Activated T-cell treated with anti-CD3 and anti-CD28 coated beads for 48 hours (primary cell): Measurements from ENCODE around the gene SLC41A3.

Experiments
- DNase-seq: peaks from one replicate; pipeline ENCODE4 v3.0.0-alpha.2; 2020; ENCODE audit warnings: low read depth

SLC41A3 gene

GRCh38 chr3:126119976-126120375 lies 36.1 kb upstream of the SLC41A3 start:
- no peak for DNase-seq

- no peak for DNase-seq
Measured at GRCh38 chr3:126119008-126119675, 35.2 kb upstream of the SLC41A3 start.

GRCh38 chr3:126118591-126118990 lies 34.7 kb upstream of the SLC41A3 start:
- DNase-seq: no peak

DNA sequence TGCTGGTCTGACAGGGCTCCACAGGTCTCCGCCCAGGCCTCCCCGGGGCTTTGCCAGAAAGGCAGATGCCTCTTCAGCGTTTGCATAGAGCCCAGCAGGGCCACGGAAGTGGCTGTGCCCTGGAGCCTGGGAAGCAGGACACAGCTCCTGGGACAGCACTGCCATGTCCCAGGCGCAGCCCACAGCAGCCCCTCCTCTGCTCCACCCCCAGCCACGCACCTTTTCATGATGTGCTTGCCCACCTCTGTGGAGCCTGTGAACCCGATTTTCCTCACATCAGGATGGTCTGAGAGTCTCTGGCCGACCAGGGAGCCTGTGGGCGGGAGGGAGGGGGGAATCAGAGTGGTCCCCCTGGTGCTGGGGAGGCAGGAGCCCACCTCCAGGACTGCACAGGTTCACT lies 33.9 kb upstream of the SLC41A3 start:
- DNase-seq: no peak

GRCh38 chr3:126117212-126117611 lies 33.3 kb upstream of the SLC41A3 start:
- no peak for DNase-seq

- no peak for DNase-seq
Measured at GRCh38 chr3:126116526-126116925, 32.6 kb upstream of the SLC41A3 start.

- DNase-seq: no peak
Measured at GRCh38 chr3:126114443-126115386, 30.8 kb upstream of the SLC41A3 start.

- no peak for DNase-seq
Measured at GRCh38 chr3:126113733-126114442, 30.0 kb upstream of the SLC41A3 start.

DNA sequence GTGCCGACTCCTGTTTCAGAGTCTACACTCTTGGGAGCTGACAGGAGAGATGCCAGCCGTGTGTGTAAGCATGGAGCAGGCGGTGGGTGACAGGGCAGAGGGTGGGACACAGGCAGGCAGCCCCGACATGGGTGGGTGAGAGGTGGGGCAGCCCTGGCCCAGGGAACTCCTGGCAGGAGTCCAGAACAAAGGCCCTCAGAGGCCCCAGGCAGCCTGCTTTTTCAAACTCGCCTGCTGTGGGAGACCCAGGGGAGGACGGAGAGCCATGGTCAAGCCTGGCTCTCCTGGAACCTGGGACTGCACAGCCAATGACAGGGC lies 29.3 kb upstream of the SLC41A3 start:
- DNase-seq: no peak

GRCh38 chr3:126112531-126113237 lies 28.8 kb upstream of the SLC41A3 start:
- DNase-seq: no peak

- DNase-seq: no peak
Measured at GRCh38 chr3:126111566-126112475, 27.9 kb upstream of the SLC41A3 start.

DNA sequence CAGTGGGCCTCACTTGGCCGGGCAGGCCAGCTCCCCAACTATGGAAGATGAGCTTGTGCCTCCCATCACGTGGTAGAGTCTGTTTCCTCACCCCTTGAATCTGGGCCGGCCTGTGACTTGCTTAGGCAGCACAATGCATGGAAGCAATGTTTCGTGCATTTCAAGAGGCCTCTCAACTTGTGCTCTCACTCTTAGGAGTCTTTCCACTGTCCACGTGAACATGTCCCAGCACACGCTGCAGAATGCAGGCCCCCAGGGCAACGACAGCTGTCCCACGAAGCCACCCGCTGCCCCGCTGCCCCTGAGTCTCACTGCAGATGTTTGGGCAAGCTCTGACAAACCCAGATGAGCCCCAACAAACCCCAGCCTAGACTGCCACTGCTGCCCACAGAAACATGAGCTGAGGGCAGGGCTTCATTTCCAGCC lies 27.2 kb upstream of the SLC41A3 start:
- DNase-seq: no peak

DNA sequence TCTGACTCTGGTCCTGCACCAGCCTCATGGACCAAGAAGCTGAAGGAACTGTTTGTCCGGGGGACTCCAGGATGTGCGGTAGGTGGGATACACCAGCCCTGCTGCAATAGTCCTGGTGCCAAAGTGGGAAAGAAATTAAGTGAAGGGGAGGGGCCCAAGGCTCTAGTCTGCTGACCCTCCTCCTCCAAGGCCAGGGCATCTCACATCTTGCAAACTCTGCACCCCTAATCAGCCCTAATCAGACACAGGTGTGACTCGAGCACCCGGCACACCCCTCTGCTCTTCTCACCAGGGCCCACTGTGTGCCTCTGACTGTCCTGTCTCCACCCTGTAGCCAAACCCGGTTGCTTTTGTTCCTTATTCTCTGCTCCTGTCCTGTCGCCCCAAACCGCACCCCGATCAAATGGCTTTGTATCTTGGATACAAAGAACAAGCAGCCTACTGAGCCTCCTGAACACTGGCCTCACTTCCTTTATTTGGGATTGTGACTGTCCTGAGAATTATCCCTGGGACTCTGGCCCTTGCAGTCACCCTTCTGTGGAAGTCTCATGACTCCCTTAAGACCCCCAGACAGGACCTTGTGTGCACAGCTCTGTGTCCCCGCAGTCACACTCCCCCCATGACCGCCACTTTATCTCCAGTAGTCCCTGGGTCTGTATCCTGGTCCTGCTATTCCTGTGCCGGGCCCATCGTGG lies 26.7 kb upstream of the SLC41A3 start:
- DNase-seq: no peak

- DNase-seq: no peak
Measured at GRCh38 chr3:126109880-126110235, 25.9 kb upstream of the SLC41A3 start.

DNA sequence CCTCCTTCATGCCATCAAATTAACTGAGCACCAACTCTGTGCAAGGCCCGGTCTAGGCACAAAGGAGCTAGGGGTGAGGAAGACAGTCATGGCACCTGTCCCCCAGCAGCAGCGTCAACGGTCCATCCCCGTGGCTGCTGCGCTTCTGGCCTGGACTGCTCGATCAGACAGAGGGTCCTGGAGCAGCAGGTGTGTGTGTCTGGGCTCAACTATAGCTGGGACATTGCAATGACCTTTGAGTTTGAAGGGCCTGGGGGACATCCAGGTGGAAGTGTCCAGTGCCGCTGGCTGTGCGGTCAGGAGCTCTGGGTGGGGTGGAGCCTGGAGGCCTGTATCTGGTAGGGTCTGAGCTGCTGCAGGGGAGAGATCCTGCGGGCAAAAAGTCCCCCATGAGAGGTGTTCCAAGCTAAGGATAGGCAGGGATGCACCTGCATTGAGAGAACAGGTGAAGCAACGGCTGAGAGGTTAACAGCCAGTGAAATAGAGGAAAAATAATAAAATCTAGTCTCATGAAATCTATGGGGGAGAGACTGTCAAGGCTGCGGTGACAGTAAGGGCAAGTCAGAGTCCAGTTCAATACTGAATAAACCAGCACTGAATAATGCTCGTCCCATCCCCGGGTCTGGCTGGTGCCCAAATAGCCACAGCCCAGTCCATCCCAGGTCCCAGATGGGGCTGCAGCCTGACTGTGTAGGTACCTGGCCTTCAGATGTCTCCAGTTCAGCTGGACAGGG lies 25.4 kb upstream of the SLC41A3 start:
- no peak for DNase-seq

DNA sequence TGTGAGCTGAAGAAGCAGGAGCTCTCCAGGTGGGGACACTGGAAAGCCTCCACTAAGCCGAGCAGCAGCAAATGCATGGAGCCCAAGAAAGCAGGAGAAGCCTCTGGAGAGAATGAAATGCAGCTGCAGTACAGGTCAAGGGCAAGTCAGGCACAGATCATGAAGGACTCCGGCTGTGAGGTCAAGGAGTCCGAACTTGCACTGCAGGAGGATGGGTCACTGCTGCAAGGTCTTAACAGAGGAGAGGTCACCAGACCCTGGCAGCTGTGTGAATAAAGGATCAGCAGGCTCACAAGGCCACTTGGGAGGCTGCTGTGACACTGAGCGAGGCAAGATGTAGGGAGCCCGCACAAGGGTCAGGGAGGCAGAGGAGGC lies 24.7 kb upstream of the SLC41A3 start:
- DNase-seq: no peak

DNA sequence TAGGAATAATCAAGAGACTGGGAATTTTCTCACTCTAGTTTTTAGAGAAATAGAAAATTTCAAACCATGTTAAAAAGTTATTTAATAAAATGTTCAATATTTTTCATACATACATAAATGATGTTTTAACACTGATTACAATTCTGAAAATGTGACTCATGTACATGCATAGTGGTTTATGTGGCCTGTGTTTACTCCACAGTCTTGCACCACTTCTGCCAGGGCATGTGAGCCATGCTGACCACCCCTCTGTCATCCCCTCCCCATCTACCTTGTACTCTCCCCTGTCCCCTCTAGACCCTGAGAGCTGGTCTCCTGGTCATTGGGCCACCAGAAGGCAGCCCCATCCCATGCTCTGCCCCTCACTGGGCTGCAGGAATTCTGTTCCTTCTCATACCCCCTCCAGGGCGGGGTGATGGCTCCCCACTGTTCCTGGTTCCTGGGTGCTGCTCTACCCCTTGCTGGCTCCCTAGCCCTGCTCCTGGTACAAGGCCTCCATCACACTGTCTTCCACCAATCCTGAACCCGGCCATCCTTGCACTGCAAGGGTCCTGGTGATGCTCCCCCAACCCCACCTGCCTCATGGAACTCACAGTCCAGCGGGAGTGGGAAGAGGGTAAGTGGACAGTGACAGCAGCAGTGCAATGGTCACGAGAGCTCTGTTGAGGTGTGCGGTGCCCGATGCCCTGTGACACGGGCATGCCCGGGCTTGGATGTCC lies 24.2 kb upstream of the SLC41A3 start:
- DNase-seq: no peak

- DNase-seq: no peak
Measured at GRCh38 chr3:126107203-126107939, 23.4 kb upstream of the SLC41A3 start.
